ENCODE results near the gene SORCS1. TPM values are rescaled to one million over a fixed set of nuclear protein-coding genes. Genes with fewer than 3 reads are reported as not detected.

Gene SORCS1
- total RNA-seq, 4 donors from 2014 or later = 7.1 to 16.7 (median 10.7) TPM

DNA sequence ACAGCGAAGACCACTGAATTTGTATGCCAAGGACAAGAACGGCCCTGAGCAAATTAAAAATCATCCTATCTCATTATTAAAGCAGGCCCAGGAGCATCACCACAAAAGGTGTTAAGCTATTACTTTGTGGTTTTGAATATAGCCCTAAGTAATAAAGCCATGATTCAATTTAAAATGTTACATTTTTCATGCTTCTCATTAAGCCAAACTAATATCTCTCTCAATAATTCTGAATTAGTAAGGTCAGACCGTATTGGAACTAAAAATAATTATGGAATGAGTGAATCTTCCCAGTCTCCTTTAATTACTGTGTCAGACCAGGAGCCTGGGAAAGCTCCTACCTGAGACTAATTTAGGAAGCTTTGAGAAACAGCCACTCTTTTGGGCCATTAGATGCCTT lies 162.4 kb downstream of the SORCS1 start:
- no peak for DNase-seq (ENCODE audit: extremely low spot score)
- intact Hi-C loops (cut with DNase I) = no loop called here
- WGBS = 91% methylated on average over 3 of the region's 3 CpGs
- Histone ChIP-seq H3K4me3 (no peak overlapping the region), H3K27ac (replicated peaks in 1 of 4) (no peak overlapping the region), H3K27me3 (no peaks in the 10 kb centered on the region), H3K9me3 (no peaks in the 10 kb centered on the region), H3K4me1 (peaks cover 0 to 9% (median 4%) of the 10 kb centered on the region in 4 donors), H3K36me3 (no peaks in the 10 kb centered on the region)
- no peak for TF ChIP-seq POLR2A (IDR thresholded peaks at IDR 0.05; ENCODE audit: low read depth)
- TF ChIP-seq POLR2AphosphoS5 (IDR thresholded peaks at IDR 0.05) = no peak
- no peak for TF ChIP-seq EP300 (IDR thresholded peaks at IDR 0.05)
- TF ChIP-seq, protein P1, sequence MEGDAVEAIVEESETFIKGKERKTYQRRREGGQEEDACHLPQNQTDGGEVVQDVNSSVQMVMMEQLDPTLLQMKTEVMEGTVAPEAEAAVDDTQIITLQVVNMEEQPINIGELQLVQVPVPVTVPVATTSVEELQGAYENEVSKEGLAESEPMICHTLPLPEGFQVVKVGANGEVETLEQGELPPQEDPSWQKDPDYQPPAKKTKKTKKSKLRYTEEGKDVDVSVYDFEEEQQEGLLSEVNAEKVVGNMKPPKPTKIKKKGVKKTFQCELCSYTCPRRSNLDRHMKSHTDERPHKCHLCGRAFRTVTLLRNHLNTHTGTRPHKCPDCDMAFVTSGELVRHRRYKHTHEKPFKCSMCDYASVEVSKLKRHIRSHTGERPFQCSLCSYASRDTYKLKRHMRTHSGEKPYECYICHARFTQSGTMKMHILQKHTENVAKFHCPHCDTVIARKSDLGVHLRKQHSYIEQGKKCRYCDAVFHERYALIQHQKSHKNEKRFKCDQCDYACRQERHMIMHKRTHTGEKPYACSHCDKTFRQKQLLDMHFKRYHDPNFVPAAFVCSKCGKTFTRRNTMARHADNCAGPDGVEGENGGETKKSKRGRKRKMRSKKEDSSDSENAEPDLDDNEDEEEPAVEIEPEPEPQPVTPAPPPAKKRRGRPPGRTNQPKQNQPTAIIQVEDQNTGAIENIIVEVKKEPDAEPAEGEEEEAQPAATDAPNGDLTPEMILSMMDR (IDR thresholded peaks at IDR 0.05) = no peak

DNA sequence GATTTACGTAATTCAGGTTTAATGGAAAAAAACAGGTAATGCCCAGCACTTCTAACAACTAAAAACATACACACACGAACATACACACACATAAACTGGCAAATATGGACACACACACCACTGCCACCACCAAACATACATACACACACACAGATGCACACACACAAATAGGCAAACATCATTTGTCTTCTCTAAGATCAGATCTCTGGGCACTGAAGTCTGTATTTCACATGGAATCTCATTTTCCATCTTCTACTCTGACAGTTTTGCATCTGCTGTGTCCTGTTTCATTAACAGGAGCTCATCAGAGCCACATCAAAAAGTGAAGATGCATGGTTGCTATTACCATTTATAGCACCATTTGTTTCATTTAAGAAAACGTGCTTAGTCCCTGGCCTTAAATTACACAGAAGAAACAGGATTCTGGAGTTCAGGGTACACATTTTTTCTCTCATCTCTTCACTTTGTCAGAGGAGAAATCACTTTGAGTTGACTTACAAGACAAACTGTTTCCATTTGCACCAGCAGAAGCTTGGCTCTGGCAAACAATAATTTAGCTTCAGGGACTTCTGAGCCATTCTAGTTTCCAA lies 165.3 kb downstream of the SORCS1 start:
- TF ChIP-seq EP300 (IDR thresholded peaks at IDR 0.05) (no peak), POLR2A (IDR thresholded peaks at IDR 0.05; ENCODE audit: low read depth) (no peak), POLR2AphosphoS5 (IDR thresholded peaks at IDR 0.05) (no peak)
- TF ChIP-seq, protein P1 (IDR thresholded peaks at IDR 0.05) = no peak
- Histone ChIP-seq H3K4me1 (peaks cover 0 to 9% (median 4%) of the 10 kb centered on the region in 4 donors), H3K27ac (replicated peaks in 1 of 4) (no peak overlapping the region), H3K27me3 (no peaks in the 10 kb centered on the region), H3K36me3 (no peaks in the 10 kb centered on the region), H3K9me3 (no peaks in the 10 kb centered on the region), H3K4me3 (no peak overlapping the region)
- 65% methylated on average over 3 of the region's 3 CpGs for WGBS
- intact Hi-C loops (cut with DNase I) = no loop called here
- DNase-seq (ENCODE audit: extremely low spot score) = no peak

DNA sequence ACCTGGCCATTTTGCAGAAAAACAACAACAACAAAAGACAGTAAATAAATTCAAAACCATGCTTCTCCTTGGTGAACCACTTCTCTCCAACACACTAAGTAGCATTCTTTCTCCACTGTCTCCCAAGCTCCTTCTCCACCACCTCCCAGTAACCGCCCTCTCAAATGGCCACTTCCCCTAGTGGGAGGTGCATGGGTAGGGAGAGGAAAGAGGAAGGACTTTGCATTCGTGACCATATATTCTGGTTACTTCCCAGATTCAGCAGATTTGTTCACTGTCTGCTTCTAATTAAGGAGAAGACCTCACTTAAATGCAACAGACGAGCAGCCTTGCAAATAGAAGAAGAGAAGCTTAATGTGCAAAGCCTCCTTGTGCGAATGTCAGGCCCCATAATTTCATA lies 166.8 kb downstream of the SORCS1 start:
- Histone ChIP-seq H3K27me3 (no peaks in the 10 kb centered on the region), H3K27ac (replicated peaks in 1 of 4) (no peak overlapping the region), H3K9me3 (no peaks in the 10 kb centered on the region), H3K4me1 (peaks cover 0 to 9% (median 4%) of the 10 kb centered on the region in 4 donors), H3K36me3 (no peaks in the 10 kb centered on the region), H3K4me3 (no peak overlapping the region)
- TF ChIP-seq POLR2A (IDR thresholded peaks at IDR 0.05; ENCODE audit: low read depth) (no peak), POLR2AphosphoS5 (IDR thresholded peaks at IDR 0.05) (no peak), EP300 (IDR thresholded peaks at IDR 0.05) (no peak)
- TF ChIP-seq, protein P1 (IDR thresholded peaks at IDR 0.05) = no peak
- 56% methylated on average over 4 of the region's 4 CpGs for WGBS
- intact Hi-C loops (cut with DNase I) = no loop called here
- no peak for DNase-seq (ENCODE audit: extremely low spot score)

DNA sequence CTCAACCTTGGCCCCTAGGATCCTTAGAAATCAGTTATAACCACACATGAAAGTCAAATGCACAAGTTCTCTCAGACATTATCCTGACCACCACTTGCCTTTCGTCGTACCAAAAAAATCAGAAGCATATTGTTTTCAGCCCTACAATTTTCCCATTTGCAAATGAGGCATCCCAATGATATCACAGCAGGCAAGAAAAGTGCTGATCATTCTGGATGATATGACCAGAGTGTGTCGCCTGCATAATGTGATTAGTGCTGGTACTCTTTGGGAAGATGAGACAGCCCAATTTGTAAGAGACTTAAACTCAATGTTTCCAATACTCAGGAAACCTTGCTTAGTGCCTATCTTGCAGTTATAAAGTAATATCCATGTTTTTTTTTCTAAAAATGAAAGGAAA lies 168.0 kb downstream of the SORCS1 start:
- 95% methylated on average over 3 of the region's 3 CpGs for WGBS
- TF ChIP-seq POLR2A (IDR thresholded peaks at IDR 0.05; ENCODE audit: low read depth) (no peak), EP300 (IDR thresholded peaks at IDR 0.05) (no peak), POLR2AphosphoS5 (IDR thresholded peaks at IDR 0.05) (no peak)
- TF ChIP-seq, protein P1 (IDR thresholded peaks at IDR 0.05) = no peak
- no peaks in the 10 kb centered on the region for H3K9me3 ChIP-seq
- H3K27me3 ChIP-seq = no peaks in the 10 kb centered on the region
- H3K36me3 ChIP-seq = no peaks in the 10 kb centered on the region
- H3K27ac ChIP-seq (replicated peaks in 1 of 4) = no peak overlapping the region
- no peak for DNase-seq (ENCODE audit: extremely low spot score)
- intact Hi-C loops (cut with DNase I) = no loop called here
- H3K4me3 ChIP-seq = no peak overlapping the region
- peaks cover 0 to 9% (median 4%) of the 10 kb centered on the region in 4 donors for H3K4me1 ChIP-seq

DNA sequence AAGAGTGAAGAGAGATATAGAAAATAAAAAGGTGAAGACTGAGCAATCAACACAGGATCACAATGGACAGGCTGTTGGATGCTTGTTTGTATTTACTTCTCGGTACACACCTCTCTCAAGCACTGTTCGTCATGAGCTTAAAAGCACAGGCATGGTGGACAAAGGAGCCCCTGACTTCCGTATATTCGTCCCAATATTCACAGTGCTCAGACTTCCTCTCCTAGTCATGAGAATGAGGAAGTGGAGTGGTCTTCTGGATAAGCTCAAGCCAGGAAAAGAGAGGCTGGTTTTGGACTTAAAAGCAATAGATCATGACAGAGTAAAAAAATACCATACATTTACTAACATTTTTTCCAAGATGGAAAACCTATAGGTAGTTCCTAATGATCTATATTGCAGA lies 172.5 kb downstream of the SORCS1 start:
- H3K36me3 ChIP-seq = no peaks in the 10 kb centered on the region
- intact Hi-C loops (cut with DNase I) = no loop called here
- TF ChIP-seq POLR2A (IDR thresholded peaks at IDR 0.05; ENCODE audit: low read depth) (no peak), EP300 (IDR thresholded peaks at IDR 0.05) (no peak), POLR2AphosphoS5 (IDR thresholded peaks at IDR 0.05) (no peak)
- TF ChIP-seq, protein P1 (IDR thresholded peaks at IDR 0.05) = no peak

More for the DNA sequence above, 172.5 kb downstream of the SORCS1 start:
- 77% methylated on average over 4 of the region's 4 CpGs for WGBS
- H3K4me1 ChIP-seq = no peaks in the 10 kb centered on the region
- H3K4me3 ChIP-seq = no peak overlapping the region
- DNase-seq (ENCODE audit: extremely low spot score) = no peak
- H3K27ac ChIP-seq (replicated peaks in 1 of 4) = no peak overlapping the region
- H3K27me3 ChIP-seq = no peaks in the 10 kb centered on the region
- no peaks in the 10 kb centered on the region for H3K9me3 ChIP-seq

All from esophagus muscularis mucosa (tissue), 4 donors.